ENCODE measurements around the gene TCF3. TPM values are rescaled to one million over a fixed set of nuclear protein-coding genes. Genes with fewer than 3 reads are reported as not detected.
"Not testable (repeated sequence)": the region's sequence is repeated elsewhere in the genome, so short reads cannot be mapped to it uniquely, and the experiment has no call there.

The TCF3 gene
- total and polyA plus RNA-seq, 2 donors: 27.4 to 50.2 TPM

- WGBS: 79% methylated on average over 12 of the region's 12 CpGs
- H3K4me1 ChIP-seq (ENCODE audit: insufficient read depth): no peaks in the 10 kb centered on the region
- no peak overlapping the region for H3K4me3 ChIP-seq (ENCODE audit: low read depth, low read length)
- H3K36me3 ChIP-seq (ENCODE audit: insufficient read depth): no peaks in the 10 kb centered on the region
- no peak overlapping the region for H3K27ac ChIP-seq (ENCODE audit: low read depth)
- no peak for DNase-seq (ENCODE audit: extremely low spot score)
Measured at GRCh38 chr19:1680976-1681375, 28.6 kb upstream of the TCF3 start.

- no peak overlapping the region for H3K4me3 ChIP-seq (ENCODE audit: low read depth, low read length)
- no peak overlapping the region for H3K27ac ChIP-seq (ENCODE audit: low read depth)
- H3K4me1 ChIP-seq (ENCODE audit: insufficient read depth): no peaks in the 10 kb centered on the region
- 84% methylated on average over 2 of the region's 2 CpGs for WGBS
- no peaks in the 10 kb centered on the region for H3K36me3 ChIP-seq (ENCODE audit: insufficient read depth)
- DNase-seq (ENCODE audit: extremely low spot score): no peak
Measured at GRCh38 chr19:1678073-1678472, 25.7 kb upstream of the TCF3 start.

GRCh38 chr19:1676351-1677266 is 24.2 kb upstream of the TCF3 start:
- no peaks in the 10 kb centered on the region for H3K4me1 ChIP-seq (ENCODE audit: insufficient read depth)
- no peak for DNase-seq (ENCODE audit: extremely low spot score)
- no peak overlapping the region for H3K27ac ChIP-seq (ENCODE audit: low read depth)
- WGBS: 54% methylated on average over 27 of the region's 27 CpGs
- no peaks in the 10 kb centered on the region for H3K36me3 ChIP-seq (ENCODE audit: insufficient read depth)
- no peak overlapping the region for H3K4me3 ChIP-seq (ENCODE audit: low read depth, low read length)

GRCh38 chr19:1675633-1676350 is 23.4 kb upstream of the TCF3 start:
- WGBS: 6% methylated on average over 62 of the region's 62 CpGs
- H3K36me3 ChIP-seq (ENCODE audit: insufficient read depth): no peaks in the 10 kb centered on the region
- no peak overlapping the region for H3K4me3 ChIP-seq (ENCODE audit: low read depth, low read length)

GRCh38 chr19:1674293-1674679 is 21.9 kb upstream of the TCF3 start:
- Histone ChIP-seq H3K27ac (ENCODE audit: low read depth) (no peak overlapping the region), H3K4me1 (ENCODE audit: insufficient read depth) (no peaks in the 10 kb centered on the region), H3K4me3 (ENCODE audit: low read depth, low read length) (no peak overlapping the region), H3K36me3 (ENCODE audit: insufficient read depth) (no peaks in the 10 kb centered on the region)
- WGBS: 45% methylated on average over 8 of the region's 8 CpGs
- no peak for DNase-seq (ENCODE audit: extremely low spot score)

More at GRCh38 chr19:1675633-1676350, 23.4 kb upstream of the TCF3 start:
- Histone ChIP-seq H3K4me1 (ENCODE audit: insufficient read depth) (no peaks in the 10 kb centered on the region), H3K27ac (ENCODE audit: low read depth) (no peak overlapping the region)
- DNase-seq (ENCODE audit: extremely low spot score): no peak

GRCh38 chr19:1673645-1674292 is 21.4 kb upstream of the TCF3 start:
- DNase-seq (ENCODE audit: extremely low spot score): no peak
- no peaks in the 10 kb centered on the region for H3K4me1 ChIP-seq (ENCODE audit: insufficient read depth)
- H3K4me3 ChIP-seq (ENCODE audit: low read depth, low read length): no peak overlapping the region
- no peaks in the 10 kb centered on the region for H3K36me3 ChIP-seq (ENCODE audit: insufficient read depth)
- WGBS: 47% methylated on average over 16 of the region's 16 CpGs
- H3K27ac ChIP-seq (ENCODE audit: low read depth): no peak overlapping the region

GRCh38 chr19:1672769-1673644 is 20.6 kb upstream of the TCF3 start:
- DNase-seq (ENCODE audit: extremely low spot score): no peak
- Histone ChIP-seq H3K27ac (ENCODE audit: low read depth) (no peak overlapping the region), H3K4me3 (ENCODE audit: low read depth, low read length) (no peak overlapping the region), H3K4me1 (ENCODE audit: insufficient read depth) (no peaks in the 10 kb centered on the region), H3K36me3 (ENCODE audit: insufficient read depth) (no peaks in the 10 kb centered on the region)
- 81% methylated on average over 33 of the region's 33 CpGs for WGBS

GRCh38 chr19:1672038-1672768 is 19.8 kb upstream of the TCF3 start:
- 4% methylated on average over 57 of the region's 57 CpGs for WGBS
- DNase-seq (ENCODE audit: extremely low spot score): no peak
- Histone ChIP-seq H3K4me3 (ENCODE audit: low read depth, low read length) (no peak overlapping the region), H3K27ac (ENCODE audit: low read depth) (no peak overlapping the region), H3K36me3 (ENCODE audit: insufficient read depth) (no peaks in the 10 kb centered on the region), H3K4me1 (ENCODE audit: insufficient read depth) (no peaks in the 10 kb centered on the region)

- 5% methylated on average over 17 of the region's 17 CpGs for WGBS
- H3K4me3 ChIP-seq (ENCODE audit: low read depth, low read length): no peak overlapping the region
- H3K4me1 ChIP-seq (ENCODE audit: insufficient read depth): no peaks in the 10 kb centered on the region
- DNase-seq (ENCODE audit: extremely low spot score): no peak
- no peaks in the 10 kb centered on the region for H3K36me3 ChIP-seq (ENCODE audit: insufficient read depth)
- no peak overlapping the region for H3K27ac ChIP-seq (ENCODE audit: low read depth)
Measured at GRCh38 chr19:1671716-1672037, 19.3 kb upstream of the TCF3 start.

GRCh38 chr19:1670747-1671146 is 18.3 kb upstream of the TCF3 start:
- not testable (repeated sequence) for DNase-seq (ENCODE audit: extremely low spot score); H3K4me1 ChIP-seq (ENCODE audit: insufficient read depth); H3K4me3 ChIP-seq (ENCODE audit: low read depth, low read length); H3K36me3 ChIP-seq (ENCODE audit: insufficient read depth); H3K27ac ChIP-seq (ENCODE audit: low read depth)
- 45% methylated on average over 14 of the region's 14 CpGs for WGBS

GRCh38 chr19:1668486-1669270 is 16.3 kb upstream of the TCF3 start:
- DNase-seq (ENCODE audit: extremely low spot score): no peak
- Histone ChIP-seq H3K4me3 (ENCODE audit: low read depth, low read length) (no peak overlapping the region), H3K4me1 (ENCODE audit: insufficient read depth) (no peaks in the 10 kb centered on the region), H3K27ac (ENCODE audit: low read depth) (no peak overlapping the region), H3K36me3 (ENCODE audit: insufficient read depth) (no peaks in the 10 kb centered on the region)
- WGBS: 12% methylated on average over 21 of the region's 21 CpGs

GRCh38 chr19:1668048-1668485 is 15.7 kb upstream of the TCF3 start:
- 48% methylated on average over 2 of the region's 2 CpGs for WGBS

More at GRCh38 chr19:1668048-1668485, 15.7 kb upstream of the TCF3 start:
- no peak overlapping the region for H3K27ac ChIP-seq (ENCODE audit: low read depth)
- no peak overlapping the region for H3K4me3 ChIP-seq (ENCODE audit: low read depth, low read length)
- no peaks in the 10 kb centered on the region for H3K4me1 ChIP-seq (ENCODE audit: insufficient read depth)
- no peak for DNase-seq (ENCODE audit: extremely low spot score)
- no peaks in the 10 kb centered on the region for H3K36me3 ChIP-seq (ENCODE audit: insufficient read depth)

Data from urinary bladder (tissue), 4 donors.